Transverse colon (tissue), 3 donors: ENCODE data around the gene NUDC.

Experiments
- POLR2A ChIP-seq: fragments of 450-650 bp; IDR thresholded peaks from one replicate; pipeline ENCODE4 v1.6.1; 2016; ENCODE audit warnings: antibody characterized with exemption, mild to moderate bottlenecking, moderate library complexity
- TF ChIP-seq, protein P1 (sequence below), 5 experiments: fragments of 200-600 bp in 3 of 5; fragments of 450-650 bp in 2 of 5; sonication (generic) in 3 of 5; IDR thresholded peaks; 1 replicate in 2 of 5; 2 replicates in 3 of 5; pipeline ENCODE4 v1.5.1; 2016 to 2017; ENCODE audit warnings: antibody characterized with exemption in 5 of 5, inconsistent platforms in 3 of 5, mild to moderate bottlenecking in 2 of 5, moderate library complexity in 1 of 5

DNA sequence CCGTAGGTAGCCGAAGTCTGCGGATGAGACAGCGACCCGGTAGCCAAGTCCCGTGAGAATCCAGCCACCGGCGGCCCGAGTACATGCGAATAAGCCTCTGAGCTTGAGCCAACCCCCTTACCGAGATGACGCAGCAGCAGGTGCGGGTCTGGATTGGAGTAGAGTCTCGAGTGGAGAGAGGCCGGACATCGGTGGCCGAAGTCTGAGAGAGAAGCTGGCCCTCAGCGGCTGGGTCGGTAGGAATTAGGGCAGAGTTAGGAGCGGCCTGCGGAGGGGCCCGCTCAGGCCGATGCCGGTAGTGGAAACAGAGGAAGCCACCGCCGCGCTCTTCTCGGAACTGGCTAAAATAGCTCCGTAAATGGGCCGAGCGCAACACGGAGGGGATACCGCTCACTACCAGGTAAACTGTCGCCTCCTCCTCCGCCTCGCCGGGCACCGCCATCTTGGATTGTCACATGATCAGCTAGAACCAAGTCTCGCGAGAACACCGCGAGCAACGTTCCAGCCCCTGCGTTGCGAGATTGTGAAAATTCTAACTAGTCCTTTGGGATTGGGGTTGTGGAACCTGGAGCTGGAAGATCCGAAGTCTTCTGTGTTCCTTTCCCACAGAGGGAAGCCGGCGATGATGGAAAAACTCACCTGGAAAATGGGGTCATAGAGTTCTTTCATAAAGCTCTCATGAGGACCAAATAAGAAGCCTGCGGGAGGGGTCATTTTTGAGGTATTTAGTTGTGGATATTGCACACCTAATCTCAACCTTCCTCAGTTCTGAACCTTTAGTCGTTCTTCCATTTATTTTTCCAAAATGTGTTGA, 21.3 kb upstream of the NUDC start, which contains the start of gene GPATCH3:
- peak; percentile 79 for TF ChIP-seq POLR2A
- TF ChIP-seq, protein P1, sequence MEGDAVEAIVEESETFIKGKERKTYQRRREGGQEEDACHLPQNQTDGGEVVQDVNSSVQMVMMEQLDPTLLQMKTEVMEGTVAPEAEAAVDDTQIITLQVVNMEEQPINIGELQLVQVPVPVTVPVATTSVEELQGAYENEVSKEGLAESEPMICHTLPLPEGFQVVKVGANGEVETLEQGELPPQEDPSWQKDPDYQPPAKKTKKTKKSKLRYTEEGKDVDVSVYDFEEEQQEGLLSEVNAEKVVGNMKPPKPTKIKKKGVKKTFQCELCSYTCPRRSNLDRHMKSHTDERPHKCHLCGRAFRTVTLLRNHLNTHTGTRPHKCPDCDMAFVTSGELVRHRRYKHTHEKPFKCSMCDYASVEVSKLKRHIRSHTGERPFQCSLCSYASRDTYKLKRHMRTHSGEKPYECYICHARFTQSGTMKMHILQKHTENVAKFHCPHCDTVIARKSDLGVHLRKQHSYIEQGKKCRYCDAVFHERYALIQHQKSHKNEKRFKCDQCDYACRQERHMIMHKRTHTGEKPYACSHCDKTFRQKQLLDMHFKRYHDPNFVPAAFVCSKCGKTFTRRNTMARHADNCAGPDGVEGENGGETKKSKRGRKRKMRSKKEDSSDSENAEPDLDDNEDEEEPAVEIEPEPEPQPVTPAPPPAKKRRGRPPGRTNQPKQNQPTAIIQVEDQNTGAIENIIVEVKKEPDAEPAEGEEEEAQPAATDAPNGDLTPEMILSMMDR (IDR thresholded peaks at IDR 0.05), result no peak
